Kasumi-1 (cell line): ENCODE data around the gene PRKCSH.
"Not testable (repeated sequence)": the region's sequence is repeated elsewhere in the genome, so short reads cannot be mapped to it uniquely, and the experiment has no call there.

ENCODE experiments used
- DNase-seq, 2 experiments: peaks; one replicate each; lab custom pipeline; 2025; lab: John Stamatoyannopoulos, UW

Gene PRKCSH

GRCh38 chr19:11450570-11451326, 15.3 kb downstream of the PRKCSH start:
- DNase-seq: no peak

DNA sequence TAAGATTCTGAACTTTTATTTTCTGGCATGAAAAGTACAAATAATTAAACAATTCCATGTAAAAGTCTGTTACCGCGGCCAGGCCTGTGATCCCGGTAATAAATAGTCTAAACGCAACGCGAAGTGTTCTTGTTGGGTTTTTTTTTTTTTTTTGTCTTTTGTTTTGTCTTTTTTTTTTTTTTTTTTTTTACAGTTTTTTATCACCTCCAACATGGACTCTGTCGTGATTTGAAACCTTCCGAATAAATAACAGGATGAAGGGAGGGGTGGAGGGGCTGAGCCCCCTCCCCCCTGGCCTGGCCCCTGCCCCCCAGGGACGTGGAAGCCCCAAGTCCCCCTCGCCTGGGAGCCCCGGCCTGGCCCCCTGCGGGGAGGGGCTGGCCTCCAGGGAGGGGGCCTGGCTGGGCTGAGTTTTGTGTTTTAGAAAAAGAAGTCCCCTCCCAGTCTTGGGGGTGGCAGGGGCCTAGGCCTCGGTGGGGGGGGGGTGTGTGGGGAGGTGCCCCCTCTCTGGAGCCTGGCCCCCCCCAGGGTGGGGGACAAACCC, 16.0 kb downstream of the PRKCSH start:
- no peak for DNase-seq

DNA sequence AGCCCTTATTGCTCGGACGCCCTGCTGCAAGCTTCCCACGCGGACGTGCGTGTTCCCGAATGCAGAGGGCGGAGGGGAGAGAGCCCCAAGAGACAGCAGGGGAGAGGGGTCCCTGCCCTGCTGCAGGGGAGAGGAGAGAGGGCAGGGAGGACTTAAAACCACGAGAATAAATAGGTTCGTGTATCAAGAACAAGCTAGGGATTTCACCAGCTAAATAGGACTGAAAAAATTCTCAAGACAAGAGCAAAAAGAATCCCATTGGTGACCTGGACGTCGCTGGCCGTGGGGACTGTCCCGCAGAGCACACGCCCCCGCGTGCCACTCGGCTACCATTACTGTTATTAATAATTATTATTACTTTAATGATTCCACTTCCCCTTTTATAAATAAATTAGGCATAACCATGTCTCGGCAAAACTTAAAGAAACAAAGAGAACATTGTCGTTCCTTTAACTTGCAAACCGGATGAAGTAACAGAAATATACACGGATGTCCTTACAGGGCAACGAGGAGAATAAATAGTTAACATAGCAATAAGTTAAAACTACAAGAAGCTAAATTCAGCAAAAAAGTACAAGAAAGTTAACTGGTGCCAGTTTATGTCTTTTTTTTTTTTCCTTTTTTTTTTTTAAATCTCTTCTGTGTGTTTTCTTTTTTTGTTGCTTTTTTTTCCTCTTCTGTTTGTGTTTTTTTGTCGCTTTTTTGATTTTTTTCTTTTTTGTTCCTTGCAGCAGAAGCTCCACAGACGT, 16.6 kb downstream of the PRKCSH start:
- DNase-seq: no peak

DNA sequence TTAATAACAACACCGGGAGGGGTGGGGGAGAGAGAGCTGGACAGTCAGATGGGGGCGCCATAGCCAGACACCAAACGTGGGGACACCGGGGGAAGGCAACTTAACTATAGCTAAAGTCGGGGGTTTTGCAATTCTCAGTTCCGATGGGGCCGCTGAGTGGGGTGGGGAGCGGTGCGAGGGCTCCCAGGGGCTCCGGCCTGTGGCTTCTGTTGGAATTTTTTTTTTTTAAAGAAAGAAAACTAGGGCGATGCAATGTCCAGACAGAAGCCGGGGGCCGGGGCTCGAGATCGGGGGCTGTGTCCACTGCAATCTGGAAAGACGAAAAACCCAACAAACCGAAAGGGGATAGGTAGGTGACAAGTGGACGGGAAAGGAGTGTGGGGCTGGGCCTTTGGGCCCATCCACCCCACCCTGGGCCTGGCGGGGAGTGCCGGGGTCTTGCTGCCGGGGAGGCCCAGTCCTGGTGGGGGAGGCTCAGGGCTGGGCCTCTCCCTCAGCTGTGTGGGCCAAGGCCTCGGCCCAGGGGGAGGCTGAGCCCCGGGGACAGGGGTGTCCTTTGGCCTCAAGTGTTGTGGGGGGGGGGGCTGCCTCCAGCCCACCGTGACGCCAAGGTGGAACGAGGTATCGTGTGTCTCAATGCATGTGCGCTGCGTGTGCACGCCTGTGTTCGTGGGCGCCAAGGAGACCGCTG, 17.3 kb downstream of the PRKCSH start:
- DNase-seq: no peak

GRCh38 chr19:11453468-11454341, 18.3 kb downstream of the PRKCSH start:
- DNase-seq: no peak

- not testable (repeated sequence) for DNase-seq
Observed at GRCh38 chr19:11455233-11455554, 19.8 kb downstream of the PRKCSH start.

DNA sequence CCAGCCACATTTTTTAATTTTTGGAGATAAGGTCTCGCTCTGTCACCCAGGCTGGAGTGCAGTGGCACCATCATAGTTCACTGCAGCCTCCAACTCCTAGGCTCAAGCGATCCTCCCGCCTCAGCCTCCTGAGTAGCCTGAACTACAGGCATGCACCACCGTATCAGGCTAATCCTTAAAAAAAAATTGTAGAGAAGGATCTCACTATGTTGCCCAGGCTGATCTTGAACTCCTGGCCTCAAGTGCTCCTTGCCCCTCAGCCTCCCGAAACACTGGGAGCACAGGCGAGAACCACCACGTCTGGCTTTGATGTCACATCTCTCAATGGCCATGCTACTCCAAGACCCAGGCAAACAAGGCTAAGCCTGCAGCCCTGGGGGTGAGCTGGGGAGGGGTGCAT, 21.2 kb downstream of the PRKCSH start:
- no peak for DNase-seq

DNA sequence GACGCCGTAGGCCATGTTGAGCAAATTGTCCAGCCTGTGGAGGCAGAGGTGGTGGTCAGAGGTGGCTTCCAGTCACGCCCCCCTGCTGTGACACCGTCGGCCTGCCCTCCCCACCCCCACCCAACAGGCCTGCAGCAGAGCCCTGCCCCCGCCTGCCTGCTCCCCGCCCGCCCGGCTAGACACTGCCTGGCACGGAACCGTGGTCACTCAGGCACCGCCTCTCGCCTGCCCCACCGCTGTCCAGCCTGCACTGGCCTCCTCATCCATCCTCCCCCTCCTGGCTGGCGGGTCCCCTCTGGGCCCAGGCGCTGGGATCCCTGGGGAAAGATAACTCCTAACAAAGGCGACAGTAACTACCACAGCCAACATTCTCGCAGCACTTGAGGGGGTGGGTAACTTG, 21.7 kb downstream of the PRKCSH start:
- no peak for DNase-seq

DNA sequence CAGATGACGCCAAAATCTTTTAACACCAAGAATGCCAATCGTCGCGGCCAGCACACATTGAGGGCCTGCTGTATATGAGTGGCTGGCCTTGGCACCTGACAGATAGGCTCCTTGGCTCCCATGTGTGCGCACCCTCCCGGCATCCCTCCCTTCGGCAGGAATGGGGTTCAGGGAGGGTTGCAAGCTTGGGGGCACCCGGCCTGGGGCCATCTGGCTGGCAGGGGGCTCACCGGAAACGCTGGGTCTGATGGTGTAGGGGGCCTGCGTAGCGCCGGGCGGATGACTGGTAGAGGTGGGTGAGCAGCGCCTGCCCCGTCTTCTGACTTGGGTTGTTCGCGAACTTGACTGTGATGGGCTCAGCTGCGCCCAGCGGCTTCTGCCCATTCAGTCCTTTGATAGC, 22.4 kb downstream of the PRKCSH start:
- DNase-seq: no peak

DNA sequence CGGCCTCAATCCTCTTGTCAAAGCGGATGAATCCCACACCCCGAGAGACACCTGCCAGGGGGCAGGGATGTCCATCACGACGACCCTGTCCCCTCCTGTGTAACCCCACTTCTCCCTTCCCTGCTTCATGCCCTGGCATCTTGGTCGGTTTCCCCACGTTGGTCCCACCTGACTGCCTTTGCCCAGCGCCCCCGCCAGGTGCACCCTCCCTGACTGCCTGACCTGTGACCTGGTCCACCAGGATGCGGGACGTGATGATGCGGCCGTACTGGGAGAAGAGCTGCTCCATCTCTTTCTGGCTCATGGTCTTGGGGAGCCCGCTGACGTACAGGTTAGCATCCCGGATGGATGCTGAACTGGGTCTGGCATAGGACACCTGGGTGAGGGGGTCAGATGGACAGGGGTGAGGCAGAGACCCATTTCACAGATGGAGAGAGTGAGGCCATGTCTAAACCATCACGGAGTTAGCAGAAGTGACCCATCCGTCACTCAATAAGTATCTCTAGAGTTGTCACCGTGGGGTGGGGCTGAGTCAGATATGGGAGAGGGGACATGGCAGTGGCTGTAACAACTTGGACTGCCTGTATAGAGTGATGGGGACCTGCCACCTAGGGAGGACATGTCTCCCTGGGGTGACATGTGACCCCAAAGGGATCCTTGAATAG, 22.9 kb downstream of the PRKCSH start:
- DNase-seq: no peak

GRCh38 chr19:11458912-11459311, 23.5 kb downstream of the PRKCSH start:
- DNase-seq: not testable (repeated sequence)

DNA sequence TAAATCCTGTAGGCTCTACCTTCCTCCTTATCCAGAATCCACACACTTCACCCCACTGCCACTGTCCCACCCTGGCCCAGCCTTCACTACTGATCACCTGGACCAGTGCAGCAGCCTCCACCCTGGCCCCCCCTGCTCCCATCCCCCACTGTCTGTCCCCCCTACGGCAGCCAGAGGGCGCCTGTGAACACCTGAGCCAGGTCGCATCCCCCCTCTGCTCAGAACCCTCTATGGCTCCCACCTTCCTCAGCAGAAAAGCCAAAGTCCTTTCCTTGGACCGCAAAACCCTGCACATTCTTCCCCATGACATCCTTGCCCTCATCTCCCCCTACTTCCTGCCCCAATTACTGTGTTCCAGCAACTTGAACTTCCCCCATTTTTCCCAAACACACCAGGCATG, 24.8 kb downstream of the PRKCSH start:
- no peak for DNase-seq

- DNase-seq: no peak
Observed at GRCh38 chr19:11461453-11461852, 26.0 kb downstream of the PRKCSH start.

DNA sequence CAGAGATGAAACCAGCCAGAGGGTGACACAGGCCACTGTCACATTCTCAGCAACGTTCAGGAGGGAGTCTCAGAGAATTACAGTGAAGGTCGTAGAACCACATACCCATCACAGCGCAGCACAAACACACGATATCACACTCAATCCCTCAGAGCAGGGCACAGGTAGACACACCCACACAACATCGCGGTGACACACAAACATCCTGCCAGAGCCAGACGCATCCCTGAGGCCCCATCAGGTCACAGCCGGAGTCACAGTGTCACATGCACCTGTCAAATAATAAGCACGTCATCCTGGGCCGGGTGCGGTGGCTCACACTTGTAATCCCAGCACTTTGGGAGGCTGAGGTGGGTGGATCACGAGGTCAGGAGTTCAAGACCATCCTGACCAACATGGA, 28.0 kb downstream of the PRKCSH start:
- no peak for DNase-seq

GRCh38 chr19:11464333-11465265, 29.2 kb downstream of the PRKCSH start:
- no peak for DNase-seq

DNA sequence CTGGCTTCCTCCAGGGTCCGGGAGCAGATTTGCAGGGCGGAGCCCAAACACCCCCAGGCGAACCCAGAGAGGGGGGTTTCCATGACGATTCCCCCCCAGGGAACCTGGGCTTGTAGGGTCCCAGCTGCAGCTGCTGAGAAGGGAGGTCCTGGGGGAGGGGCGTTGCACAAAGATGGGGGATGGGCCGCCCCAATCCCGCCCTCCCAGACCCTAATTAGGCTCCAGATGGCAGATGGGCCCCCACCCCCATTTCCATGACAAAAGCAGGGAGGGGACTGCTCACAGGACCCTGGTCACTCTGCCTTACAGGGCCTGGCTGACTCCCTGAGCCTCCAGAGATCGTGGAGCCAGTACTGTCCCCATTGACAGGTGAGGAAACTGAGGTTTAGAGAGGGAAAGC, 30.2 kb downstream of the PRKCSH start:
- no peak for DNase-seq

- not testable (repeated sequence) for DNase-seq
Observed at GRCh38 chr19:11468266-11468845, 32.9 kb downstream of the PRKCSH start.

DNA sequence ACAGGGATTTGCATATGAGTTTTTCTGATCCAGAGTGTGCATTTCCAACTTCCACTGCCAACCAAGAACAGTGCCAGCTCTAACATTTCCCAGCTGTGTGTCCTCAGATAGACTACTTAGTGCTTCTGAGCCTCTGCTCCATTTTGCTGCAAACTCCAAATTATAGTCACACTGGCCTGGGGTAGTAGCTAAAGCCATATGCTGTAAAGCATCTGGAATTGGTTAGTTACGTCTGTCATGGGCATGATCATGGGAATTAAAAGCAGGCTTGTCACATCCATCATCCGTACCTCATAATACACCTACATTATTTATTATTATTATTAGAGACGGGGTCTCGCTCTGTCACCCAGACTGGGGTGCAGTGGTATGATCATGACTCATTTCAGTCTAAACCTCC, 38.3 kb downstream of the PRKCSH start:
- no peak for DNase-seq

DNA sequence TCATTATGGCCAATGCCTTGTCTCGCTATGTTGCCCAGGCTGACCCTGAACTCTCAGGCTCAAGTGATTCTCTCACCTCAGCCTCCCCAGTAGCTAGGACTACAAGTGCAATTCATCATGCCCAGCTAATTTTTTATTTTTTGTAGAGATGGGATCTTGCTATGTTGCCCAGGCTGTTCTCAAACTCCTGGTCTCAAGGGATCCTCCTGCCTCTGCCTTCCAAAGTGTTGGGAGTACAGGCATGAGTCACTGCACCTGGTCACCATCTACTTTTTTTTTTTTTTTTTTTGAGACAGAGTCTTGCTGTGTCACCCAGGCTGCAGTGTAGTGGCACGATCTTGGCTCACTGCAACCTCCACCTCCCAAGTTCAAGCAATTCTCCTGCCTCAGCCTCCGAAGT, 39.9 kb downstream of the PRKCSH start:
- not testable (repeated sequence) for DNase-seq

DNA sequence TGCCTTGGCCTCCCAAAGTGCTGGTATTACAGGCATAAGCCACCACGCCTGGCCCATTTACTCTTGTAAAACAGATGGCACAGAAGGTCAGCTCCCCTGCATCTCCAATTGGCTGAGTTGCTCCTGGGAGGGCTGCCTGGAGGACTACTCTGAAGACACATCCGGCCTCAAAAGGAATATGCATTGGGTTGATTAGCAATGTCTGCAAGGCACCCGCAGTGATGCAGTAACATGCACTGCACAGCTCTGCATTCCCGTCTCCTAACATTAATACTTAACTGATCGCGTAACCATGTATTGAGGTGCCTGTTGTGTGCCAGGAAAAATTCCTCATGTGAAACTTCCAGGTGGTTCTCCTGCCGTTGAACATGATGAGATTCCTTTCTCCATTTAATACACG, 40.4 kb downstream of the PRKCSH start:
- DNase-seq: no peak
